Neural crest cell (in vitro differentiated cells): ENCODE data around the gene ABCA13. TPM values are rescaled to one million over a fixed set of nuclear protein-coding genes. Genes with fewer than 3 reads are reported as not detected.

Experiments used
- DNase-seq: peaks from one replicate; pipeline ENCODE4 v3.0.0; 2021; ENCODE audit warnings: low read depth, mixed read lengths, low spot score
- H3K27ac Mint-ChIP-seq: one replicate; pipeline ENCODE4 v1.8.0; 2021; ENCODE audit warnings: mild to moderate bottlenecking, mixed read lengths; ENCODE audit not compliant: unreplicated experiment
- H3K27me3 Mint-ChIP-seq: 2 replicates; pipeline ENCODE4 v1.8.0; 2021; ENCODE audit warnings: low read depth, mild to moderate bottlenecking, mixed read lengths
- H3K36me3 Mint-ChIP-seq: 2 replicates; pipeline ENCODE4 v1.8.0; 2021; ENCODE audit warnings: low read depth, mild to moderate bottlenecking, mixed read lengths
- H3K4me1 Mint-ChIP-seq: 2 replicates; pipeline ENCODE4 v1.8.0; 2021; ENCODE audit warnings: mixed read lengths
- H3K4me3 Mint-ChIP-seq: one replicate; pipeline ENCODE4 v1.8.0; 2021; ENCODE audit warnings: mild to moderate bottlenecking, mixed read lengths
- H3K9me3 Mint-ChIP-seq: 2 replicates; pipeline ENCODE4 v1.8.0; 2021; ENCODE audit warnings: mixed read lengths
- CTCF ChIP-seq: fragments of 200-600 bp; sonication (generic); conservative IDR thresholded peaks from 2 replicates; pipeline ENCODE4 v1.5.0; 2021; ENCODE audit warnings: antibody characterized with exemption, mild to moderate bottlenecking
- total RNA-seq: library from RNA; stranded (reverse); gene quantifications from 2 replicates; pipeline ENCODE4 v1.2.1, GENCODE V29; 2021

Gene ABCA13
- total RNA-seq, 1 donor from 2014 or later, result 0.89 TPM

GRCh38 chr7:48587475-48587874, 416.2 kb downstream of the ABCA13 start:
- Mint-ChIP-seq H3K4me3 (no peak overlapping the region), H3K9me3 (no peaks in the 10 kb centered on the region), H3K4me1 (no peaks in the 10 kb centered on the region), H3K27me3 (no peaks in the 10 kb centered on the region), H3K27ac (no peak overlapping the region), H3K36me3 (no peaks in the 10 kb centered on the region)
- TF ChIP-seq CTCF, result no peak
- DNase-seq, result no peak

- no peak for DNase-seq
- Mint-ChIP-seq H3K9me3 (no peaks in the 10 kb centered on the region), H3K4me1 (no peaks in the 10 kb centered on the region), H3K27ac (no peak overlapping the region), H3K4me3 (no peak overlapping the region), H3K27me3 (no peaks in the 10 kb centered on the region), H3K36me3 (no peaks in the 10 kb centered on the region)
- TF ChIP-seq CTCF, result no peak
Observed at GRCh38 chr7:48594349-48594748, 423.1 kb downstream of the ABCA13 start.

- Mint-ChIP-seq H3K27me3 (no peaks in the 10 kb centered on the region), H3K9me3 (no peaks in the 10 kb centered on the region), H3K4me3 (no peak overlapping the region), H3K4me1 (no peaks in the 10 kb centered on the region), H3K36me3 (no peaks in the 10 kb centered on the region), H3K27ac (no peak overlapping the region)
- TF ChIP-seq CTCF, result no peak
- DNase-seq, result no peak
Observed at GRCh38 chr7:48595756-48596155, 424.5 kb downstream of the ABCA13 start.

- Mint-ChIP-seq H3K4me3 (no peak overlapping the region), H3K36me3 (no peaks in the 10 kb centered on the region), H3K27me3 (no peaks in the 10 kb centered on the region), H3K9me3 (no peaks in the 10 kb centered on the region), H3K4me1 (no peaks in the 10 kb centered on the region), H3K27ac (no peak overlapping the region)
- DNase-seq, result no peak
- TF ChIP-seq CTCF, result no peak
Observed at GRCh38 chr7:48610705-48611104, 439.4 kb downstream of the ABCA13 start.

- no peak for DNase-seq
- H3K36me3 Mint-ChIP-seq, result no peaks in the 10 kb centered on the region
- no peak overlapping the region for H3K4me3 Mint-ChIP-seq
- H3K27me3 Mint-ChIP-seq, result no peaks in the 10 kb centered on the region
- H3K27ac Mint-ChIP-seq, result no peak overlapping the region
- no peaks in the 10 kb centered on the region for H3K4me1 Mint-ChIP-seq
- no peaks in the 10 kb centered on the region for H3K9me3 Mint-ChIP-seq
- no peak for TF ChIP-seq CTCF
Observed at GRCh38 chr7:48611993-48612392, 440.7 kb downstream of the ABCA13 start.

GRCh38 chr7:48617508-48617907, 446.2 kb downstream of the ABCA13 start:
- no peak for TF ChIP-seq CTCF
- Mint-ChIP-seq H3K9me3 (no peaks in the 10 kb centered on the region), H3K27ac (no peak overlapping the region), H3K4me1 (no peaks in the 10 kb centered on the region), H3K27me3 (no peaks in the 10 kb centered on the region), H3K4me3 (no peak overlapping the region), H3K36me3 (no peaks in the 10 kb centered on the region)
- DNase-seq, result no peak
